ENCODE results near the gene SERTAD4. TPM values are rescaled to one million over a fixed set of nuclear protein-coding genes. Genes with fewer than 3 reads are reported as not detected.

The SERTAD4 gene
- total RNA-seq, 1 donor from 2014 or later, result 47.2 TPM

DNA sequence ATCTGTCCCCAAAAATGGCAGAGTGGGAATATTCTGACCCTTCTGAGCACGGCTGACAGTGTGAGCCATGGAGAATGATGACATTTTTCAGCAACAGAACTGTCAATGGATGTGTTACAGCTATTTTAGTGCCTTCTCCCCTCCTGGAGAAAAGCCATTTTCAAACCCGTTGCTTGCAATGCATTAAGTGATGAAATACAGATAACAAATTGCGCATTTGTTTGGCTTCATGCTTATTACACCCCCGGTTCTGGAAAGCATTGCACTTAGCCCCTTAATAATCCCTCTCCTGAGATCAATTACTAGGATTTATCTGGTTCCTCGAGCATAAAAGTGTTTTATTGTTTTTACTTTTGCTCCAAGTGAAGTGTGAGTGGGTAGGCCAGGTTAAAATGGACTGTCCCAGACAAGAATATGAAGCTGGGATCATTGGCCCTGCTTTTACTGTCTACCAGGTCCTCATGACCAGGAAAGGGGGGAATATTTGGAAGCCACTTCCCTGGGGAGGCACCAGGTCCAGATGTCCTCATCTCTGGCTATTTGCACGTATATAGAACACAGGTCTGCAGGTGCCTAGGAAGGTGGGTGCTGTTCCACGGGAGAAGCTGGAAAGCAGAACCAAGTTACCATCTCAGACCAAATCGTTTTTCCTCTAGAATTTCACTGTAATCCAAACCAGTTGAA, 58.6 kb downstream of the SERTAD4 start:
- no peak for TF ChIP-seq CTCF (IDR thresholded peaks at IDR 0.05)
- Mint-ChIP-seq H3K4me1 (ENCODE audit: unreplicated experiment) (peaks cover 62% of the 10 kb centered on the region), H3K27me3 (ENCODE audit: unreplicated experiment) (no peaks in the 10 kb centered on the region), H3K27ac (ENCODE audit: unreplicated experiment) (peak overlapping the region; percentile 99), H3K9me3 (ENCODE audit: unreplicated experiment) (no peaks in the 10 kb centered on the region), H3K36me3 (ENCODE audit: unreplicated experiment) (peaks cover 2% of the 10 kb centered on the region), H3K4me3 (ENCODE audit: unreplicated experiment) (no peak overlapping the region)
- DNase-seq (ENCODE audit: extremely low spot score, unreplicated experiment), result no peak

- Mint-ChIP-seq H3K27ac (ENCODE audit: unreplicated experiment) (peak overlapping the region; percentile 99), H3K4me1 (ENCODE audit: unreplicated experiment) (peaks cover 63% of the 10 kb centered on the region), H3K4me3 (ENCODE audit: unreplicated experiment) (peak overlapping the region; percentile 74), H3K9me3 (ENCODE audit: unreplicated experiment) (no peaks in the 10 kb centered on the region), H3K36me3 (ENCODE audit: unreplicated experiment) (peaks cover 2% of the 10 kb centered on the region), H3K27me3 (ENCODE audit: unreplicated experiment) (no peaks in the 10 kb centered on the region)
- TF ChIP-seq CTCF (IDR thresholded peaks at IDR 0.05), result no peak
- DNase-seq (ENCODE audit: extremely low spot score, unreplicated experiment), result no peak
Observed at GRCh38 chr1:210291786-210292230, 59.2 kb downstream of the SERTAD4 start.

DNA sequence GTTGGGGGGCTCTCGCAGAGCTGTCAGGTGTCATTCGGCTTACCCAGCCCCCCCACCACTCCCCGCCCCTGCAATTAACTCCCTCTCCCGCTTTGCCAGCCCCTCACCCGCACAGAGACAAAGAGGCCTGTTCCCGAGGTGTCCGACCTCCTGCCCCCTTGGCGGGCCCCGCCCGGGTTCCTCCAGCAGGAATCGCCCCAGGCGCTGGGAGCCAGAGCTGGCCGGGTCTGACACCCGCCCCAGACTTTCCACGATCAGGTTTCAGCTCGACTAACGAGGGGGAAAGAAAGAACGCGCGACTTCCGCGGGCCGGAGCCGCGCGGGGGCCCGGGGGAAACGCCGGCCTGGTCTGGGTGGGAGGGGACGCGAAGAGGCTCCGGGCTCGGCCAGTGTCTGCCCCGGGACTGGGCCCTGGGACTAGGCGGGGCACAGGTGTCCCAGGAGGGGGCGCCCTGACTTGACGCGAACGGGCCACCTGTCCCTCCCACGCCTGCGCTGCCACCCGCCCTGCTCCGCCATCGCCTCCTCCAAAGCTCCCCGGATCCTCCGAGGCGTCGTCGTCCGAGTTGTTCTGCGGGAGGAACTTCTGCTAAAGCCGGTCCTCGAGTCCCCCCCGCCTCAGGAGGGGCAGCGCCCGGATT, 59.8 kb downstream of the SERTAD4 start:
- DNase-seq (ENCODE audit: extremely low spot score, unreplicated experiment), result peak; percentile 96
- no peaks in the 10 kb centered on the region for H3K27me3 Mint-ChIP-seq (ENCODE audit: unreplicated experiment)
- no peaks in the 10 kb centered on the region for H3K9me3 Mint-ChIP-seq (ENCODE audit: unreplicated experiment)
- H3K4me1 Mint-ChIP-seq (ENCODE audit: unreplicated experiment), result peaks cover 62% of the 10 kb centered on the region
- H3K36me3 Mint-ChIP-seq (ENCODE audit: unreplicated experiment), result peaks cover 2% of the 10 kb centered on the region
- peak; percentile 41 for TF ChIP-seq CTCF (IDR thresholded peaks at IDR 0.05)
- peak overlapping the region; percentile 99 for H3K27ac Mint-ChIP-seq (ENCODE audit: unreplicated experiment)
- H3K4me3 Mint-ChIP-seq (ENCODE audit: unreplicated experiment), result peak overlapping the region; percentile 74

DNA sequence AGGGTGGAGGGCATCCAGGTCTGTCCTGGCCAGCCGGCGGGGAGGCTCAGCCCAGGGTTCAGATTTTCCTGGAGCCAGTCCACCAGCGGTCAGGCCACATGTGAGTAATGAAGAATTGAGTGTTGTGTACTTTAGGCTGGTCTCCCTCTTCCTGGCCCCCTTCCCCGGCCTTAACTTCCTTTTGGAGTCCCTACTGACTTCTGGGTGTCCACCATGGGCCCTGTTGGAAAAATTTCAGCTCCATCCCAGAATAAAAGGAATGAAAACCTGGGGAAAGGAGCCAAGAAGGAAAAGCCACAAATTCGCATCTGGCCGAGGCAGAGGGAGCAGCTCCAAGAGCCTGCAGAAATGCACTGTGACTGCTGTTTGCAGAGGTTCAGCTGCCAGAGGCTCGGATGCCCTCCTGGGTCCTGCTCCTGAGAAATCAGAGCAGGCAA, 60.6 kb downstream of the SERTAD4 start:
- no peaks in the 10 kb centered on the region for H3K27me3 Mint-ChIP-seq (ENCODE audit: unreplicated experiment)
- peaks cover 61% of the 10 kb centered on the region for H3K4me1 Mint-ChIP-seq (ENCODE audit: unreplicated experiment)
- H3K4me3 Mint-ChIP-seq (ENCODE audit: unreplicated experiment), result peak overlapping the region; percentile 74

More for the DNA sequence above, 60.6 kb downstream of the SERTAD4 start:
- Mint-ChIP-seq H3K27ac (ENCODE audit: unreplicated experiment) (peak overlapping the region; percentile 99), H3K9me3 (ENCODE audit: unreplicated experiment) (no peaks in the 10 kb centered on the region), H3K36me3 (ENCODE audit: unreplicated experiment) (no peaks in the 10 kb centered on the region)
- no peak for DNase-seq (ENCODE audit: extremely low spot score, unreplicated experiment)
- TF ChIP-seq CTCF (IDR thresholded peaks at IDR 0.05), result no peak

Data from osteocyte (in vitro differentiated cells).